ENCODE measurements around the gene BAG3.

DNA sequence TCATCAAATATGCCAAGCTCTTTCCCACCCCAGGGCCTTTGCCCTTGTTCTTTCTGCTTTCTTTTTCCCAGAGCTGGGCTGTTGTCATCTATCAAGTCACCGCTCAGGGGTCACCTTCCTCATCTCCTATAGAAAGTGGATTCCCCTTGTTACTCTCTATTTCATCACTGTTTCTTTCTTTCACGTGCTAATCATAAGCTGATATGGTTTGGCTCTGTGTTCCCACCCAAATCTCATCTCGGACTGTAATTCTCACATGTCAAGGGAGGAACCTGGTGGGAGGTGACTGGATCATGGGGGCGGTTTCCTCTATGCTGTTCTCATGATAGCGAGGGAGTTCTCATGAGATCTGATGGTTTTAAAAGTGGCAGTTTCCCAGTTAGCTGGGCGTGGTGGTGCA lies 37.4 kb upstream of the BAG3 start:
- TF ChIP-seq, protein P1, sequence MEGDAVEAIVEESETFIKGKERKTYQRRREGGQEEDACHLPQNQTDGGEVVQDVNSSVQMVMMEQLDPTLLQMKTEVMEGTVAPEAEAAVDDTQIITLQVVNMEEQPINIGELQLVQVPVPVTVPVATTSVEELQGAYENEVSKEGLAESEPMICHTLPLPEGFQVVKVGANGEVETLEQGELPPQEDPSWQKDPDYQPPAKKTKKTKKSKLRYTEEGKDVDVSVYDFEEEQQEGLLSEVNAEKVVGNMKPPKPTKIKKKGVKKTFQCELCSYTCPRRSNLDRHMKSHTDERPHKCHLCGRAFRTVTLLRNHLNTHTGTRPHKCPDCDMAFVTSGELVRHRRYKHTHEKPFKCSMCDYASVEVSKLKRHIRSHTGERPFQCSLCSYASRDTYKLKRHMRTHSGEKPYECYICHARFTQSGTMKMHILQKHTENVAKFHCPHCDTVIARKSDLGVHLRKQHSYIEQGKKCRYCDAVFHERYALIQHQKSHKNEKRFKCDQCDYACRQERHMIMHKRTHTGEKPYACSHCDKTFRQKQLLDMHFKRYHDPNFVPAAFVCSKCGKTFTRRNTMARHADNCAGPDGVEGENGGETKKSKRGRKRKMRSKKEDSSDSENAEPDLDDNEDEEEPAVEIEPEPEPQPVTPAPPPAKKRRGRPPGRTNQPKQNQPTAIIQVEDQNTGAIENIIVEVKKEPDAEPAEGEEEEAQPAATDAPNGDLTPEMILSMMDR (IDR thresholded peaks at IDR 0.05 in 4 of 5, conservative IDR thresholded peaks at IDR 0.05 in 1 of 5): no peak
- TF ChIP-seq POLR2A (IDR thresholded peaks at IDR 0.05): no peak
